Fibroblast of the aortic adventitia (primary cell): ENCODE data around the gene PIGN. TPM values are rescaled to one million over a fixed set of nuclear protein-coding genes. Genes with fewer than 3 reads are reported as not detected.
A peak's percentile ranks its signal among the peaks of the same experiment; 100 is the strongest.

Source experiments
- DNase-seq: peaks from one replicate; pipeline ENCODE4 v3.0.0-alpha.2; 2010; ENCODE audit warnings: low read depth
- H3K4me3 ChIP-seq: 2 replicates; pipeline ENCODE4 v1.5.1; 2011; ENCODE audit warnings: low read depth, mild to moderate bottlenecking, control low read depth, low read length, moderate library complexity
- CTCF ChIP-seq: IDR thresholded peaks from 2 replicates; pipeline ENCODE4 v1.5.1; 2011; ENCODE audit warnings: mild to moderate bottlenecking, low read length, control low read depth, inconsistent platforms; ENCODE audit not compliant: insufficient read depth
- total RNA-seq: library from RNA; depleted of rRNA; stranded (reverse); fragments of >200 nt; gene quantifications from 2 replicates; pipeline ENCODE4 v1.2.3, GENCODE V29; 2012; ENCODE audit warnings: low replicate concordance

PIGN gene
- total RNA-seq, 1 donor: 44.8 TPM

GRCh38 chr18:62210138-62210537 lies 23.3 kb upstream of the PIGN start:
- no peak for DNase-seq
- no peak for TF ChIP-seq CTCF
- no peak overlapping the region for H3K4me3 ChIP-seq

GRCh38 chr18:62209046-62209445 lies 22.2 kb upstream of the PIGN start:
- peak; percentile 20 for DNase-seq
- TF ChIP-seq CTCF: no peak
- H3K4me3 ChIP-seq: no peak overlapping the region

GRCh38 chr18:62206593-62206992 lies 19.7 kb upstream of the PIGN start:
- H3K4me3 ChIP-seq: no peak overlapping the region
- no peak for TF ChIP-seq CTCF
- no peak for DNase-seq

- TF ChIP-seq CTCF: no peak
- no peak overlapping the region for H3K4me3 ChIP-seq
- no peak for DNase-seq
Measured at GRCh38 chr18:62205824-62206223, 19.0 kb upstream of the PIGN start.

- no peak for TF ChIP-seq CTCF
- no peak for DNase-seq
- no peak overlapping the region for H3K4me3 ChIP-seq
Measured at GRCh38 chr18:62201870-62202269, 15.0 kb upstream of the PIGN start.

GRCh38 chr18:62200121-62200914 lies 13.5 kb upstream of the PIGN start:
- no peak overlapping the region for H3K4me3 ChIP-seq
- DNase-seq: peak; percentile 36
- TF ChIP-seq CTCF: no peak

- TF ChIP-seq CTCF: no peak
- no peak overlapping the region for H3K4me3 ChIP-seq
- DNase-seq: no peak
Measured at GRCh38 chr18:62199629-62200028, 12.8 kb upstream of the PIGN start.
